ENCODE measurements around the gene NIM1K. TPM values are rescaled to one million over a fixed set of nuclear protein-coding genes. Genes with fewer than 3 reads are reported as not detected.

Gene NIM1K
- total and polyA plus RNA-seq, 10 of the 15 experiments (the other 5 are each of a cell fraction or from before 2014, with no cell fraction given): 0.27 to 1.7 (median 0.66) TPM

- TF ChIP-seq ZNF687 (IDR thresholded peaks at IDR 0.05): no peak
Measured at GRCh38 chr5:43232943-43233833, 41.2 kb downstream of the NIM1K start (continued).

- no peaks in the 10 kb centered on the region for H3K9me3 ChIP-seq (replicated peaks; ENCODE audit: control insufficient read depth, insufficient read depth, low read length)
- ChIA-PET RAD21 (ENCODE audit: unreplicated experiment) (interaction anchor here (0.9 to 1.4 kb wide), 4 partner anchors 11 to 156 kb away, joined by 3 to 5 read pairs (median 3); no protein-coding TSS in a partner anchor), POLR2A (interaction anchor here (0.6 kb wide), 1 partner anchor 136 kb away, joined by 3 read pairs; no protein-coding TSS in a partner anchor), CTCF (interaction anchor here (1.0 to 4.7 kb wide), 5 partner anchors 18 to 155 kb away, joined by 3 to 33 read pairs (median 6); no protein-coding TSS in a partner anchor), SMC1A (ENCODE audit: uncharacterized antibody, unreplicated experiment) (interaction anchor here (1.0 to 4.0 kb wide), 11 partner anchors 9 to 156 kb away, joined by 3 to 26 read pairs (median 4); partner anchors contain the start of gene HMGCS1)
- FAIRE-seq: peak; percentile 52
- H3K36me3 ChIP-seq (ENCODE audit: control insufficient read depth in 2 of 2, insufficient read depth in 2 of 2, low read length in 1 of 2): no peaks in the 10 kb centered on the region
- H3K27me3 ChIP-seq (replicated peaks in 1 of 2; ENCODE audit: control insufficient read depth in 2 of 2, insufficient read depth in 2 of 2, low read length in 1 of 2): no peaks in the 10 kb centered on the region
- in situ Hi-C loops (cut with MboI): no loop called here
- BruUV-seq (replicated peaks): no TSS peak
- H3K4me2 ChIP-seq (ENCODE audit: control insufficient read depth, insufficient read depth): no peak overlapping the region; the same call in 1 of the 2 replicates
- H3K9ac ChIP-seq (ENCODE audit: control insufficient read depth, insufficient read depth, low read length): no peak overlapping the region
- DNase-seq (ENCODE audit: low read depth, low spot score): no peak
- ATAC-seq: peak; percentile 79
- peak overlapping the region; percentile 43 for H2AFZ ChIP-seq (ENCODE audit: control insufficient read depth, low read depth, low read length)
- intact Hi-C loops (cut with micrococcal nuclease; ENCODE audit: unreplicated experiment): no loop called here
- no peak overlapping the region for H3K4me3 ChIP-seq
- H3K79me2 ChIP-seq (ENCODE audit: control insufficient read depth, insufficient read depth, low read length): no peaks in the 10 kb centered on the region
- 15% methylated on average over 3 of the region's 3 CpGs for WGBS (ENCODE audit: insufficient coverage, insufficient replicate concordance, low lambda C conversion rate, missing lambda C conversion rate)
- H3K4me1 ChIP-seq (ENCODE audit: control insufficient read depth, insufficient read depth, low read length): peaks cover 8% of the 10 kb centered on the region; the same call in 1 of the 2 replicates
- H3K27ac ChIP-seq (ENCODE audit: control insufficient read depth, insufficient read depth): no peak overlapping the region
- H4K20me1 ChIP-seq (ENCODE audit: control insufficient read depth, insufficient read depth): no peaks in the 10 kb centered on the region
- no peak for TF ChIP-seq RBBP5 (conservative IDR thresholded peaks at IDR 0.05)
- TF ChIP-seq SMARCA5 (IDR thresholded peaks at IDR 0.05): no peak
- peak; percentile 56; the same call in 1 of the 2 replicates for TF ChIP-seq ATF2 (IDR thresholded peaks at IDR 0.05; ENCODE audit: low read length)
- TF ChIP-seq HCFC1 (IDR thresholded peaks at IDR 0.05; ENCODE audit: low read length): no peak
- no peak for TF ChIP-seq ELK1 (IDR thresholded peaks at IDR 0.05; ENCODE audit: low read depth, low read length)
- TF ChIP-seq ESRRA (IDR thresholded peaks at IDR 0.05; ENCODE audit: low read length): peak; percentile 49; the same call in 1 of the 2 replicates
- TF ChIP-seq ZBTB11 (CRISPR knock-in tag; IDR thresholded peaks at IDR 0.05): no peak
- no peak for TF ChIP-seq CHD2 (IDR thresholded peaks at IDR 0.05; ENCODE audit: borderline replicate concordance, low read depth, low read length)
- TF ChIP-seq SREBF1 (IDR thresholded peaks at IDR 0.05; ENCODE audit: low read length): no peak
- no peak for TF ChIP-seq PAX8 (IDR thresholded peaks at IDR 0.05)
Measured at GRCh38 chr5:43233946-43234345, 41.9 kb downstream of the NIM1K start.
